Measurements from ENCODE around the gene TRIM13. TPM values are rescaled to one million over a fixed set of nuclear protein-coding genes. Genes with fewer than 3 reads are reported as not detected.

TRIM13 gene
- total RNA-seq, 1 experiment from 2014 or later, result 13.4 TPM

DNA sequence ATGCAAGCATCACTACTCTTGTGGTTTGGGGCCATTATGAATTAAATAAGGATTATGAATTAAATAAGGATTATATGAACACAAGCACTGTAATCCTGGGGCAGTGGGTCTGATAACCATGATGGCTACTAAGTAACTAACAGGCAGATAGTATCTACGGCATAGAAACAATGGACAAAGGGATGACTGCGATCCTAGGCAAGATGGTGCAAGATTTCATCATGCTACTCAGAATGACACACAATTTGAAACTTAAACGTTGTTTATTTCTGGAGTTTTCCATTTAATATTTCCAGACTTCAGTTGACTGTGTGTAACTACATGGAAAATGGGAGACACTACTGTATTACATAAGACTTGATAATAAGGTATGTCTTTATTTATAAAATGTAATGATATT is 33.5 kb downstream of the TRIM13 start:
- Histone ChIP-seq H3K79me2 (ENCODE audit: low read depth) (no peaks in the 10 kb centered on the region), H3K9me2 (ENCODE audit: insufficient read depth) (no peaks in the 10 kb centered on the region), H3F3A (ENCODE audit: insufficient read depth, low read depth) (peaks cover 12% of the 10 kb centered on the region), H2AFZ (no peak overlapping the region), H3K4me2 (no peak overlapping the region), H3K27ac (no peak overlapping the region), H3K36me3 (ENCODE audit: low read depth) (no peaks in the 10 kb centered on the region), H3K4me3 (no peak overlapping the region), H4K20me1 (ENCODE audit: insufficient read depth) (no peaks in the 10 kb centered on the region), H3K27me3 (ENCODE audit: insufficient read depth, low read depth) (no peaks in the 10 kb centered on the region), H3K4me1 (replicated peaks; ENCODE audit: insufficient read depth) (no peaks in the 10 kb centered on the region), H3K9me3 (ENCODE audit: insufficient read depth, low read depth) (no peaks in the 10 kb centered on the region)
- intact Hi-C loops (cut with micrococcal nuclease; ENCODE audit: unreplicated experiment), result no loop called here
- no peak for DNase-seq
- CTCF ChIA-PET, result no interaction called here
- POLR2A ChIA-PET (ENCODE audit: unreplicated experiment), result no interaction called here
- TF ChIP-seq, protein P1, sequence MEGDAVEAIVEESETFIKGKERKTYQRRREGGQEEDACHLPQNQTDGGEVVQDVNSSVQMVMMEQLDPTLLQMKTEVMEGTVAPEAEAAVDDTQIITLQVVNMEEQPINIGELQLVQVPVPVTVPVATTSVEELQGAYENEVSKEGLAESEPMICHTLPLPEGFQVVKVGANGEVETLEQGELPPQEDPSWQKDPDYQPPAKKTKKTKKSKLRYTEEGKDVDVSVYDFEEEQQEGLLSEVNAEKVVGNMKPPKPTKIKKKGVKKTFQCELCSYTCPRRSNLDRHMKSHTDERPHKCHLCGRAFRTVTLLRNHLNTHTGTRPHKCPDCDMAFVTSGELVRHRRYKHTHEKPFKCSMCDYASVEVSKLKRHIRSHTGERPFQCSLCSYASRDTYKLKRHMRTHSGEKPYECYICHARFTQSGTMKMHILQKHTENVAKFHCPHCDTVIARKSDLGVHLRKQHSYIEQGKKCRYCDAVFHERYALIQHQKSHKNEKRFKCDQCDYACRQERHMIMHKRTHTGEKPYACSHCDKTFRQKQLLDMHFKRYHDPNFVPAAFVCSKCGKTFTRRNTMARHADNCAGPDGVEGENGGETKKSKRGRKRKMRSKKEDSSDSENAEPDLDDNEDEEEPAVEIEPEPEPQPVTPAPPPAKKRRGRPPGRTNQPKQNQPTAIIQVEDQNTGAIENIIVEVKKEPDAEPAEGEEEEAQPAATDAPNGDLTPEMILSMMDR (conservative IDR thresholded peaks at IDR 0.05), result no peak
- TF ChIP-seq EZH2 (IDR thresholded peaks at IDR 0.05; ENCODE audit: low read depth), result no peak
- BruUV-seq (replicated peaks), result no TSS peak

DNA sequence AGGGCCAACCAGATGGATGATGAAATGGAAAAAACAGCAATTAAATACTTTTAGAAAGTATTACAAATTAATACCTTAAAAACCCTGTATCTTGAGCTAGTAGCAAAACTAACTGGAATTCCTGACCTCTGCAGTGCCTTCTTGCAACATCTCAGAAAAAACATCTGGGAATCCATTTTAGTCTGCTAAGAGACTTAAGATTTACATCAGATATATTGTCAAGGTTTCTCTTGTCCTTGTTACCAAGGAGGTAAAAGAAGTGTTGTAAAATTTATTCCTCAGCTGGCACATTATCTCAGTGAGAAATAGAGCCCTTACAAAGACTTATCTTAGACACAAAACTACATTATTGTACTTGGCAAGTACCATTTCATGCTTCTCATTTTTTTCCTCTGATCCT is 36.9 kb downstream of the TRIM13 start:
- no peaks in the 10 kb centered on the region for H3K27me3 ChIP-seq (ENCODE audit: insufficient read depth, low read depth)
- H4K20me1 ChIP-seq (ENCODE audit: insufficient read depth), result no peaks in the 10 kb centered on the region
- no peak overlapping the region for H2AFZ ChIP-seq
- no peaks in the 10 kb centered on the region for H3K9me3 ChIP-seq (ENCODE audit: insufficient read depth, low read depth)
- no peaks in the 10 kb centered on the region for H3K79me2 ChIP-seq (ENCODE audit: low read depth)
- no peak overlapping the region for H3K27ac ChIP-seq
- POLR2A ChIA-PET (ENCODE audit: unreplicated experiment), result no interaction called here
- H3K36me3 ChIP-seq (ENCODE audit: low read depth), result no peaks in the 10 kb centered on the region
- H3F3A ChIP-seq (ENCODE audit: insufficient read depth, low read depth), result peaks cover 12% of the 10 kb centered on the region
- no peak overlapping the region for H3K4me2 ChIP-seq
- no TSS peak for BruUV-seq (replicated peaks)
- H3K4me3 ChIP-seq, result no peak overlapping the region
- TF ChIP-seq EZH2 (IDR thresholded peaks at IDR 0.05; ENCODE audit: low read depth), result no peak
- TF ChIP-seq, protein P1 (conservative IDR thresholded peaks at IDR 0.05), result no peak
- intact Hi-C loops (cut with micrococcal nuclease; ENCODE audit: unreplicated experiment), result no loop called here
- H3K4me1 ChIP-seq (replicated peaks; ENCODE audit: insufficient read depth), result no peaks in the 10 kb centered on the region
- H3K9me2 ChIP-seq (ENCODE audit: insufficient read depth), result no peaks in the 10 kb centered on the region
- no peak for DNase-seq
- CTCF ChIA-PET, result no interaction called here

DNA sequence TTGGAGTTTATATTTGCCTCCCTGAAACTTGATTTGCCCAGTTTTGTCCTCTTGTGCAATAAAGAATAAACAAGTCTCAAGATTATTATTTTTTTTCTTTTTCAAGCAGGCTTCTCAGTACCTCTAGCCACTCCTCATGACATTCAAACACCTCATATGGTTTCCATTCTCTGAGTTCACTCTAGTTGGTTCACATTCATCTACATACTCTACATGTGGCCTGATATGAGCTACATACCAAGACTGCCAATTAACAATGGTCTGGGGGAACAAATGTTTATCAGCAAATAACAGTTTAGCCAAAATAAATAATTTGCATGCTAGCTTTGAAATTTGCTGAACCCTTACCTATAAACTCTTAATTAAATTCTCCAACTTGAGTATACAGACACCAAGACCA is 40.9 kb downstream of the TRIM13 start:
- no peaks in the 10 kb centered on the region for H3K9me2 ChIP-seq (ENCODE audit: insufficient read depth)
- H3K27me3 ChIP-seq (ENCODE audit: insufficient read depth, low read depth), result no peaks in the 10 kb centered on the region
- no peaks in the 10 kb centered on the region; the same call in 1 of the 2 replicates for H4K20me1 ChIP-seq (ENCODE audit: insufficient read depth)
- H3K4me1 ChIP-seq (replicated peaks; ENCODE audit: insufficient read depth), result no peaks in the 10 kb centered on the region
- H3K4me2 ChIP-seq, result no peak overlapping the region
- no TSS peak for BruUV-seq (replicated peaks)
- H3F3A ChIP-seq (ENCODE audit: insufficient read depth, low read depth), result peaks cover 9% of the 10 kb centered on the region; the same call in 1 of the 2 replicates
- TF ChIP-seq, protein P1 (conservative IDR thresholded peaks at IDR 0.05), result no peak
- peaks cover 4% of the 10 kb centered on the region; the same call in 1 of the 2 replicates for H3K36me3 ChIP-seq (ENCODE audit: low read depth)
- H2AFZ ChIP-seq, result no peak overlapping the region
- H3K79me2 ChIP-seq (ENCODE audit: low read depth), result no peaks in the 10 kb centered on the region
- no peaks in the 10 kb centered on the region for H3K9me3 ChIP-seq (ENCODE audit: insufficient read depth, low read depth)
- ChIA-PET POLR2A (ENCODE audit: unreplicated experiment) (no interaction called here), CTCF (interaction anchor here (1.3 kb wide), 1 partner anchor 874 kb away, joined by 3 read pairs; no protein-coding TSS in a partner anchor)
- H3K27ac ChIP-seq, result no peak overlapping the region
- no peak overlapping the region for H3K4me3 ChIP-seq
- DNase-seq, result no peak
- intact Hi-C loops (cut with micrococcal nuclease; ENCODE audit: unreplicated experiment), result no loop called here

All from PC-9 (cell line).